Neural progenitor cell (in vitro differentiated cells): ENCODE measurements around the gene RAB37. TPM values are rescaled to one million over a fixed set of nuclear protein-coding genes. Genes with fewer than 3 reads are reported as not detected.

Source experiments
- DNase-seq: peaks from one replicate; pipeline ENCODE4 v3.0.0-alpha.2; 2016; ENCODE audit warnings: low spot score
- H2AFZ ChIP-seq: fragments of 200-600 bp; sonication (generic); replicated peaks from 2 replicates; pipeline ENCODE4 v1.6.1; 2016; ENCODE audit warnings: antibody characterized with exemption
- H3F3A ChIP-seq: fragments of 200-600 bp; sonication (generic); 2 replicates; pipeline ENCODE4 v1.6.1; 2016; ENCODE audit warnings: antibody characterized with exemption, low read depth
- H3K27ac ChIP-seq: fragments of 200-600 bp; sonication (generic); 2 replicates; pipeline ENCODE4 v1.5.1; 2016; ENCODE audit warnings: mild to moderate bottlenecking
- H3K27me3 ChIP-seq: fragments of 200-600 bp; sonication (generic); 2 replicates; pipeline ENCODE4 v1.6.1; 2016; ENCODE audit warnings: mild to moderate bottlenecking, moderate library complexity
- H3K36me3 ChIP-seq: fragments of 200-600 bp; sonication (generic); 2 replicates; pipeline ENCODE4 v1.5.1; 2016
- H3K4me1 ChIP-seq: fragments of 200-600 bp; sonication (generic); 2 replicates; pipeline ENCODE4 v1.6.1; 2016; ENCODE audit warnings: mixed run types
- H3K4me2 ChIP-seq: fragments of 200-600 bp; sonication (generic); 2 replicates; pipeline ENCODE4 v1.6.1; 2016
- H3K4me3 ChIP-seq: fragments of 200-600 bp; sonication (generic); 2 replicates; pipeline ENCODE4 v1.5.1; 2016
- H3K79me2 ChIP-seq: fragments of 200-600 bp; sonication (generic); 2 replicates; pipeline ENCODE4 v1.6.1; 2016; ENCODE audit warnings: low read depth
- H3K9ac ChIP-seq: fragments of 200-600 bp; sonication (generic); 2 replicates; pipeline ENCODE4 v1.6.1; 2016
- H3K9me3 ChIP-seq: fragments of 200-600 bp; sonication (generic); 2 replicates; pipeline ENCODE4 v1.5.1; 2016; ENCODE audit warnings: low read depth
- H4K20me1 ChIP-seq: fragments of 200-600 bp; sonication (generic); 2 replicates; pipeline ENCODE4 v1.6.1; 2016; ENCODE audit warnings: low read depth
- H3K27ac Mint-ChIP-seq: 3 replicates; pipeline ENCODE4 v1.8.0; 2021; ENCODE audit warnings: mixed read lengths
- H3K27me3 Mint-ChIP-seq: 2 replicates; pipeline ENCODE4 v1.8.0; 2022; ENCODE audit warnings: low read depth, mild to moderate bottlenecking, inconsistent platforms, moderate library complexity, mixed read lengths; ENCODE audit not compliant: insufficient read depth
- H3K36me3 Mint-ChIP-seq: 3 replicates; pipeline ENCODE4 v1.8.0; 2021; ENCODE audit warnings: mixed read lengths
- H3K4me1 Mint-ChIP-seq: 3 replicates; pipeline ENCODE4 v1.8.0; 2021; ENCODE audit warnings: mixed read lengths
- H3K4me3 Mint-ChIP-seq: 3 replicates; pipeline ENCODE4 v1.8.0; 2021; ENCODE audit warnings: mild to moderate bottlenecking, moderate library complexity, mixed read lengths
- H3K9me3 Mint-ChIP-seq: 3 replicates; pipeline ENCODE4 v1.8.0; 2020; ENCODE audit warnings: mixed read lengths
- CTCF ChIP-seq: fragments of 200-600 bp; sonication (generic); IDR thresholded peaks from 2 replicates; pipeline ENCODE4 v1.5.1; 2017; ENCODE audit warnings: antibody characterized with exemption, mild to moderate bottlenecking
- EZH2 ChIP-seq: fragments of 200-600 bp; sonication (generic); IDR thresholded peaks from 2 replicates; pipeline ENCODE4 v1.6.1; 2017; ENCODE audit warnings: antibody characterized with exemption, mild to moderate bottlenecking, moderate library complexity
- EZH2phosphoT487 ChIP-seq: fragments of 200-600 bp; sonication (generic); IDR thresholded peaks from 2 replicates; pipeline ENCODE4 v1.6.1; 2017; ENCODE audit warnings: antibody characterized with exemption
- total RNA-seq: library from RNA; depleted of rRNA; stranded (reverse); fragments of >200 nt; gene quantifications from 2 replicates; pipeline ENCODE4 v1.2.3, GENCODE V29; 2015; ENCODE audit warnings: low replicate concordance

The RAB37 gene
- total RNA-seq, 1 donor from 2014 or later, result 1.5 TPM

- peak overlapping the region; percentile 76 for H3K27ac Mint-ChIP-seq
These were observed 22.3 kb downstream of the RAB37 start for GRCh38 chr17:74759243-74759801.

GRCh38 chr17:74759941-74760340 is 22.9 kb downstream of the RAB37 start:
- Mint-ChIP-seq H3K27ac (peak overlapping the region; percentile 76), H3K4me3 (no peak overlapping the region), H3K27me3 (peaks cover 2% of the 10 kb centered on the region), H3K4me1 (peaks cover 56% of the 10 kb centered on the region), H3K36me3 (no peaks in the 10 kb centered on the region), H3K9me3 (no peaks in the 10 kb centered on the region)
- Histone ChIP-seq H2AFZ (no peak overlapping the region), H3K27me3 (no peaks in the 10 kb centered on the region), H3K9me3 (no peaks in the 10 kb centered on the region), H4K20me1 (peaks cover 53% of the 10 kb centered on the region), H3K4me3 (peak overlapping the region; percentile 16), H3K27ac (peak overlapping the region; percentile 89), H3K79me2 (peaks cover 96% of the 10 kb centered on the region), H3K36me3 (no peaks in the 10 kb centered on the region), H3K4me1 (peaks cover 78% of the 10 kb centered on the region), H3F3A (peaks cover 41% of the 10 kb centered on the region), H3K4me2 (peak overlapping the region; percentile 72), H3K9ac (no peak overlapping the region)
- TF ChIP-seq EZH2 (no peak), EZH2phosphoT487 (no peak), CTCF (no peak)
- peak; percentile 69 for DNase-seq

More at GRCh38 chr17:74759243-74759801, 22.3 kb downstream of the RAB37 start:
- Histone ChIP-seq H3K4me1 (peaks cover 71% of the 10 kb centered on the region), H4K20me1 (peaks cover 58% of the 10 kb centered on the region), H3K4me2 (peak overlapping the region; percentile 72), H3K9ac (no peak overlapping the region), H3K4me3 (no peak overlapping the region), H3K36me3 (no peaks in the 10 kb centered on the region), H3K9me3 (no peaks in the 10 kb centered on the region), H3K79me2 (peaks cover 96% of the 10 kb centered on the region), H3K27me3 (no peaks in the 10 kb centered on the region), H3F3A (peaks cover 40% of the 10 kb centered on the region), H3K27ac (peak overlapping the region; percentile 89), H2AFZ (no peak overlapping the region)
- Mint-ChIP-seq H3K9me3 (no peaks in the 10 kb centered on the region), H3K27me3 (peaks cover 2% of the 10 kb centered on the region), H3K36me3 (no peaks in the 10 kb centered on the region), H3K4me1 (peaks cover 50% of the 10 kb centered on the region), H3K4me3 (no peak overlapping the region)
- no peak for TF ChIP-seq EZH2phosphoT487
- no peak for TF ChIP-seq CTCF
- TF ChIP-seq EZH2, result no peak
- no peak for DNase-seq

GRCh38 chr17:74760404-74761105 is 23.5 kb downstream of the RAB37 start:
- H3K4me1 Mint-ChIP-seq, result peaks cover 59% of the 10 kb centered on the region
- Histone ChIP-seq H3K9ac (peak overlapping the region; percentile 15), H3F3A (peaks cover 41% of the 10 kb centered on the region), H3K27me3 (no peaks in the 10 kb centered on the region), H3K4me1 (peaks cover 79% of the 10 kb centered on the region), H3K79me2 (peaks cover 94% of the 10 kb centered on the region), H2AFZ (no peak overlapping the region), H3K4me3 (peak overlapping the region; percentile 16), H4K20me1 (peaks cover 51% of the 10 kb centered on the region), H3K9me3 (no peaks in the 10 kb centered on the region), H3K36me3 (no peaks in the 10 kb centered on the region), H3K4me2 (peak overlapping the region; percentile 72), H3K27ac (peak overlapping the region; percentile 89)
- peak overlapping the region; percentile 92 for H3K27ac Mint-ChIP-seq
- no peaks in the 10 kb centered on the region for H3K36me3 Mint-ChIP-seq
- peak; percentile 65 for DNase-seq
- TF ChIP-seq EZH2, result no peak
- TF ChIP-seq EZH2phosphoT487, result no peak
- no peak for TF ChIP-seq CTCF
- H3K4me3 Mint-ChIP-seq, result peak overlapping the region; percentile 38
- peaks cover 2% of the 10 kb centered on the region for H3K27me3 Mint-ChIP-seq
- H3K9me3 Mint-ChIP-seq, result no peaks in the 10 kb centered on the region
